ENCODE measurements around the gene ZNF575.

GRCh38 chr19:43578787-43579186 lies 45.8 kb downstream of the ZNF575 start:
- TF ChIP-seq CTCF (IDR thresholded peaks at IDR 0.05; ENCODE audit: extremely low read depth in 1 of 2, insufficient read depth in 1 of 2, low read depth in 1 of 2, low read length in 2 of 2): no peak
- TF ChIP-seq POLR2AphosphoS5 (IDR thresholded peaks at IDR 0.05; ENCODE audit: insufficient read depth, low read depth, low read length): no peak
- TF ChIP-seq MYC (IDR thresholded peaks at IDR 0.05; ENCODE audit: low read depth, low read length): no peak
- no peak for TF ChIP-seq EZH2 (IDR thresholded peaks at IDR 0.05; ENCODE audit: borderline replicate concordance, low read depth, low read length, severe bottlenecking)
- no peak for TF ChIP-seq POLR2A (IDR thresholded peaks at IDR 0.05; ENCODE audit: low read depth, low read length)
- no peak for TF ChIP-seq MAX (IDR thresholded peaks at IDR 0.05; ENCODE audit: insufficient read depth, insufficient read length)
- no peak for TF ChIP-seq GATA2 (IDR thresholded peaks at IDR 0.05; ENCODE audit: insufficient read depth, insufficient read length, low read depth, low read length)
- no peak for TF ChIP-seq JUN (IDR thresholded peaks at IDR 0.05; ENCODE audit: borderline replicate concordance, insufficient read depth, insufficient read length, low read depth)

Measured in endothelial cell of umbilical vein (primary cell).